HG02852 (cell line): ENCODE results near the gene RTP4.

Experiments
- ATAC-seq: cut with Tn5 transposase; IDR thresholded peaks from one replicate; pipeline ENCODE4 v1.9.1; 2021; ENCODE audit warnings: mild to moderate bottlenecking, moderate library complexity; ENCODE audit not compliant: unreplicated experiment

Gene RTP4

GRCh38 chr3:187368251-187369088 lies at the start of gene RTP4:
RTP4 (plus strand) TSS chr3:187368385; CDS start chr3:187368442, 57 bp downstream.
- peak; percentile 93 for ATAC-seq

GRCh38 chr3:187318819-187319616 lies 49.2 kb upstream of the RTP4 start:
- no peak for ATAC-seq

DNA sequence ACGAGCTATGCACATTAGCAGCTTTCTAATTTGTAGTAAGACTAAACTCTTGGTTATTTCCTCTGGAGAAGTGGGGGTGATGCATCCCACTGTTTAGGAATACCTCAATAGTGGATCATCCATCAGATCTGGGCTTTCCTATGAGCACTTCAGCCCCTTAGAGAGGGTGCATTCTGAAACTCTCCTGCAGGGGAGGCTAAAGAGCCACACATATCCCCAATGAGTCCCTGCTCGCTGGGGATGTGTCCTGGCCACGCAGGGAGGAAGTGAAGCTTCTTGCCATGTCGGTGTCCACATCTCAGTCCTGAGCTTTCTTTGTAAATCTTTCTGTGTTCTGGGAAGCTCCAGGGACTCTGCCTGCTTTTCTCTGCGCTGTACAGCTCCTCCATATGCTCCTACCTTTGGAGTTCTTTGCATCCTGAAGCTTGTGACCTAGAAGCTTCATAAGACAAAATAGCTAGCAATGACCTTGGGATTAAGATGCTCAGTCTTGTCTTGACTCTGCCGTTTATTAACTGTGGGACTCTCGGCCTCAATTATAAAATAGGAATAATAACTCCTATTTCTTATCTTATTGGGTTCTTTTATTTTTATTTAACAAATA lies 48.4 kb upstream of the RTP4 start:
- peak; percentile 85 for ATAC-seq

- no peak for ATAC-seq
These were observed 46.4 kb upstream of the RTP4 start for GRCh38 chr3:187321766-187322165.

- no peak for ATAC-seq
These were observed 45.9 kb upstream of the RTP4 start for GRCh38 chr3:187322291-187322690.

- ATAC-seq = no peak
These were observed 45.1 kb upstream of the RTP4 start for GRCh38 chr3:187323091-187323490.

DNA sequence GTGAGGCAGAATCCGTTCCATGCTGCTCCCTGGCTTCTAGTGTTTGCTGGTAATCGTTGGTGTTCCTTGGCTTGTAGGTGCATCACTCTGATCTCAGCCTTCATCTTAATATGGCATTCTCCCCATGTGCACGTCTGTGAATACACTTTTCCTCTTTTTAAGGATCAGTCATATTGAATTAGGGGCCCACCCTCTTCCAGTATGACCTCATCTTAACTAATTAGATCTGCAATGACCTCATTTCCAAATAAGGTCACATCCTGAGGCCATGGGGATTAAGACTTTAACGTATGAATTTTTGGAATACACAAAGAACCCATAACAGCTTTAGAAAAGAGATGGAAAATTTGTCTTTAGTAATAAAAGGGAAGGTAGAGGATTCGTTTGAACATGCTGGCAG lies 42.6 kb upstream of the RTP4 start:
- no peak for ATAC-seq

GRCh38 chr3:187327845-187328244 lies 40.3 kb upstream of the RTP4 start:
- ATAC-seq = no peak

DNA sequence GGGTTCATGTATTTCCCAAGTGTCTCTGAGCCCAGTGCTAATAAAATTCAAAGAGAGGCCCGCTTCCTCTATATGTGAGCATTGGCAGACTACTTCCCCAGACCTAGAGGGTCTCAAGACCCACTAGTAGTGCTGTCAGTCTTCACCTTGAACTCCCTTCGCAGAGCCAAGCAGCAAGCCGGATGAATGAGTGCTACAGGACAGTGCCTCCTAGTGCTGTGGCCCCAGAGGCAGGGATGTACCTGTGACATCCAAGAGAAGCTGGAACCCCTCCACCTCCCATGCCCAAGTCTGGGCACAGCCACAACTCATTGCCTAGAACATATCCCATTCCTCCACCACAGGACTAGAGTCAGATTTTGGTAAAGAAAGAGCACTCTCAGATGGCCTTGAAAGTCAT lies 39.5 kb upstream of the RTP4 start:
- ATAC-seq = no peak

DNA sequence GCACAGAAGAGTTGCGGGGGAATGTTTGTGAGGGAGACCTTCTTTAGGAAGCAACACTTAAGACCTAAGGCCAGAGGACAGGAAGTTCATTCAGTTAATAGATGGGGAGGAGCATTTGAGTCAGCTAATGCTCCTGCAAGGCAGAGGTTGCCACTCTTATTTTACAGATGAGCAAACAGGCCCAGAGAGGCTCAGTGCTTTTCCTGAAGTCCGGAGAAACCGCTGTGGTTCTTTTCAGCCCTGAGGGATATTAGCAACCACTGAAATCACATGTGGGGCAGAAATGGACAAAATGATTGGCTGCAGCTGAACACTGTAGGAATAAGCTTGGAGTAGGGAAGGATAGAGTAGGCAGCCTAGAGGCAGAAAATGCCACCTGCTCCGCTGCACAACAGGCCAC lies 33.3 kb upstream of the RTP4 start:
- no peak for ATAC-seq

DNA sequence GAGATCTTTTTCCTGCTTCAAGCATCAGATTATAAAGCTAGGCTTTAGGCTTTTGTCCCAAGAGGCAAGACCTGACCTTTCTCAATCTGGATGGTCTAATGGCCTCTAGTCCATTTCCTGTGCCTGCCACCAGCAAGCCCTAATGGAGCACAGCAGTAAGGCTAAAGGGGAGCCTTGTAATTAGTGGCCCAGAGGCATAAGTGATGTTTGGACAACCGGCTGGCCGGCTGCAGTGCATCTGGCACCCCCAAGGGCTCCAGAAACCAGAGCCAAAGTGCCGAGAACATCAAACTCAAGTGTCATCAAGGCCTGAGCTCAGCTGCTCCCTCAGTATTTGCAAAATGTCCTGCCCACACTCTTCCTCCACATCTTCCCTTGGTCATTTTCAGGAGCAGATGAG lies 31.9 kb upstream of the RTP4 start:
- no peak for ATAC-seq

DNA sequence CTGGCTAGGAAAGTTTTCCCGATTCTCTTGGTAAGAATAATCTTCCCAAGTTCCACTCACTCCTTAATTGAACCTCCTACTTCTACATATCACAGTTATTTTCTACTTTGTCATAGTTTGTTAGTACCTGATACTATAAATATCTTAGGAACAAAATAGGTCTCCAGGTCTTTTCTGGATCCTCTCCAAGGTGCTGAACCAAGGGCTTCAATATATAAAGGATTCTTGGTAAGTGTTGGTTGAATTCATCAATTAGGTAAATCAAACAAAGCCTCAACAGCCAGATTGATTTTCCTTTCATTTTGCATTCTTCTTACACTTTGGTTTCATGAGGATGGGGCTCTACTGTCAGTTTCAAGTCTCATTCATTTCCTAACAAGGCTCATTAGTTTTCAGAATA lies 27.6 kb upstream of the RTP4 start:
- ATAC-seq = no peak

DNA sequence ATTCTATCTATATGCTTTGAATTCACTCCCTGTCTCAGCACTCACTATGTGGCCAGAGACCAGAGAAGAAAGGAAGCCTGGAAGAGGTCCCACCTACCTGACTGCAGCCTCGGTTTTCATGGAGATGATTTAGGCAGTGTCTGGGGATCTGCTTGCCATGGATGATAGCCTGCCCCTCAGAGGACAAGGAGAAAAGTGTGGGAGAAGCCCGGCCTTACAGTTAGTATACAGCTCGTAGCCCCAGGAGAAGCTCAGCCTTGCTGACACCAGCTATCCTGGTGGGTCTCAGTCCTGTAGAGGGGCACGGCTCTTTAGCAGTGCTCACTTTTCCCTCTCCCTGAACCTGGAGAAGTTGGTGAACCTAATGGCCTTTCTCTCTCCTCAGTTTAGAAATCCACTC lies 25.9 kb upstream of the RTP4 start:
- no peak for ATAC-seq

GRCh38 chr3:187343670-187344069 lies 24.5 kb upstream of the RTP4 start:
- ATAC-seq = no peak

DNA sequence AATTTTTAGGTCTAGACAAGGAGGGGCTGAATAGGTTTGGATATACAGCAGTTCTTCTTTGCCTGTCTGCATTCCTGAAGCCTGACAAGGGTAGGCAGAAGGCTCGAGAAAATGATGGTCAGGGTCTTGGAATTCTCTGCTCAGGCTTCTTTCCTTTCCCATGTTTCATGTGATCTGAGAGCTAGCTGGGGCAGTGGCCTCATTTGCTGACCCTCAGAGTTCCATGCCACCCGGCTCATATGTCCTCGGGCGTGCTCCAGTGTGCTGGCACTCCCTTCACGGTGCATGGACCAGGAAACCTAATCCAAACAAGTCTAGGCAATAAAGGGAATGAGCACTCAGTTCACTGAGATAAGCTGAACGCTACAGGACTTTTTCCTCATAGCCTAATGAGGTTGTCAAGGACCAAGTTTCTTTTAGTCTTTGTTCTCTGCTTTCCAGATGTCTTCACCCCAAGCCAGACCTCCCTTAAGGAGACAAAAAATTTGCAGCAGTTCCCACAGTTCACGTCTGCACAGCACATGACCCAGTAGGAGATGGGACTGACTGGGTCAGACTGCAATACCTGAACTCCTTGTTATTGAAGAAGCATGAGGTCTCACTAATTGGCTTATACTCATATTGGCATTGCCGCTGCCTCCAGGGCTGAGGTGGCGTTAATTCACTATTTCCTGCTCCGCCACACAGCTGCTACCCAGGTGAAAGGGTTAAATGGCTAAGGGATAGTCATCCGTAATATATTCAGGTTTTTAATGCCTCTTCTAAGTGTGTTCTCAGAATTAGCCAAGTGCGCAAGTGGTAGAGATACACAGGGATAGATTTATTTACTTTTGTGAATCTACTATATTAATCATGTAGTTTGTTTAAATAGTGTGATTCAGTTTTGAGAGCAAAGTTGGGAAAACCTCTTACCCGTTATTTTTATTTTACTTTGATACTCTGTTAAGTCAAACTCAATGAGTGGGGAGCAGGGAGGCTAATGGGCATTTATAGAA lies 15.3 kb upstream of the RTP4 start:
- ATAC-seq = no peak

- no peak for ATAC-seq
These were observed 10.1 kb upstream of the RTP4 start for GRCh38 chr3:187358068-187358467.

DNA sequence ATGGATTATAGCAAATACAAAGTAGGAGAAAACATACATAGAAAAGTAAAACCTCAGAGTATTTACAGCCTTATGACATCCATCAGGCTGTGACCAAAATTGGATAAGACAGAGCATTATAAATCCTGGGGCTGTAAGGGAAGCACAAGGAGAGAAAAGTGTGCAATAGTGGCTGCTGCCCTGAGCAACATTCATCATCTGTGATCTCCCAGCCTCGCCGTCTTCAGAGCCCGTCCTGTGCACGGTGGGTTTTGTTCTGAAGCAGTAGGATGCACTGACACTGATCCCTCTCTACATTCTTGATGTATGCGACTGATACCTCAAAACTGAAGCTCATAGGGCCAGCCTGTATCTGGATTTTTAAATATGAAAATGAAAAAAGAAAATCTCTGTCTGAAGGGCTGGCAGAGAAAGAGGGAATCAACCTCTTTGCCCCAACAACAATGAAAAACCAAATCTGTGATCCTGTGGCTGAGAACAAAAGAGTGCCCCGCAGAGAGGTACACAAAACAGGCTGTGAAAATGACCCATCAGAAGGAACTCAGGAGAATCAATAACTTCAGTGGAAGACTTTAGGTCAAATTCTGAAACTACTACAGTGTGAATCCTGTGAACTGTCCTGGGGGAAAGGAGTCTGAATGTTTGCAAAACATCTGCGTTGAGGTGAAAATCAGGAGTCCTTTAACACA lies 8.2 kb upstream of the RTP4 start:
- ATAC-seq = no peak

GRCh38 chr3:187360596-187360995 lies 7.6 kb upstream of the RTP4 start:
- ATAC-seq = no peak

DNA sequence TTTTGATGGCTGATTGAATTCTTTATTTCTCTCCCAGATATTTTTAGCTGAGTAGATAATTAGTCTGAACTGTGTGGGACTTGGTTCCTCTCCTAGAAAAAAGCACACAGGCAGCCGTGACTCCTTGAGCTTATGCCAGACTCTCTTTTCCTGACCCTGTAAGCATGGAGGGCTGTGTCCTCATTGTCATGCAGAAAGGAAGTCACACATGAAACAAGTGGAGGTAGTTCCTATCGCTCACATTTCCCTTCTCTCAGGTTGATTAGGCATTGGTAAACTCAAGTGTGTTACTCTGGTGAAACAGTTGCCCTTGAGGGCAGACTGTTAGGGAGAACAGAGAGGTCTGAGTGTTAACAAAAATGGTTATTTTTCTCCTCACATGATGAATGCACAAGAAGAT lies 6.3 kb upstream of the RTP4 start:
- no peak for ATAC-seq

- no peak for ATAC-seq
These were observed 553 bp upstream of the RTP4 start for GRCh38 chr3:187367561-187368103.
